ENCODE data around the gene SSBP3.
"Not testable (repeated sequence)": the region's sequence is repeated elsewhere in the genome, so short reads cannot be mapped to it uniquely, and the experiment has no call there.

Gene SSBP3

GRCh38 chr1:54244655-54245054 is 161.5 kb downstream of the SSBP3 start:
- no peak for DNase-seq (ENCODE audit: low read depth, low spot score)

- DNase-seq (ENCODE audit: low read depth, low spot score) = no peak
Measured at GRCh38 chr1:54243022-54243421, 163.2 kb downstream of the SSBP3 start.

- DNase-seq (ENCODE audit: low read depth, low spot score) = no peak
Measured at GRCh38 chr1:54241364-54241763, 164.8 kb downstream of the SSBP3 start.

- no peak for DNase-seq (ENCODE audit: low read depth, low spot score)
Measured at GRCh38 chr1:54240741-54241335, 165.4 kb downstream of the SSBP3 start.

GRCh38 chr1:54239631-54240031 is 166.6 kb downstream of the SSBP3 start:
- no peak for DNase-seq (ENCODE audit: low read depth, low spot score)

- DNase-seq (ENCODE audit: low read depth, low spot score) = no peak
Measured at GRCh38 chr1:54239035-54239383, 167.2 kb downstream of the SSBP3 start.

- DNase-seq (ENCODE audit: low read depth, low spot score) = no peak
Measured at GRCh38 chr1:54238353-54239034, 167.7 kb downstream of the SSBP3 start.

GRCh38 chr1:54237586-54237985 is 168.6 kb downstream of the SSBP3 start:
- DNase-seq (ENCODE audit: low read depth, low spot score) = no peak

GRCh38 chr1:54234284-54234683 is 171.9 kb downstream of the SSBP3 start:
- no peak for DNase-seq (ENCODE audit: low read depth, low spot score)

GRCh38 chr1:54233196-54233595 is 173.0 kb downstream of the SSBP3 start:
- not testable (repeated sequence) for DNase-seq (ENCODE audit: low read depth, low spot score)

GRCh38 chr1:54230507-54231339 is 175.5 kb downstream of the SSBP3 start:
- DNase-seq (ENCODE audit: low read depth, low spot score) = no peak

- no peak for DNase-seq (ENCODE audit: low read depth, low spot score)
Measured at GRCh38 chr1:54229281-54229891, 176.8 kb downstream of the SSBP3 start.

- no peak for DNase-seq (ENCODE audit: low read depth, low spot score)
Measured at GRCh38 chr1:54228638-54229079, 177.5 kb downstream of the SSBP3 start.

GRCh38 chr1:54227891-54228310 is 178.3 kb downstream of the SSBP3 start:
- no peak for DNase-seq (ENCODE audit: low read depth, low spot score)

GRCh38 chr1:54227091-54227602 is 179.0 kb downstream of the SSBP3 start:
- no peak for DNase-seq (ENCODE audit: low read depth, low spot score)

- DNase-seq (ENCODE audit: low read depth, low spot score) = no peak
Measured at GRCh38 chr1:54225986-54226559, 180.1 kb downstream of the SSBP3 start.

- DNase-seq (ENCODE audit: low read depth, low spot score) = no peak
Measured at GRCh38 chr1:54225378-54225777, 180.8 kb downstream of the SSBP3 start.

- DNase-seq (ENCODE audit: low read depth, low spot score) = no peak
Measured at GRCh38 chr1:54224233-54224632, 182.0 kb downstream of the SSBP3 start.

GRCh38 chr1:54223441-54224202 is 182.6 kb downstream of the SSBP3 start:
- DNase-seq (ENCODE audit: low read depth, low spot score) = no peak

- no peak for DNase-seq (ENCODE audit: low read depth, low spot score)
Measured at GRCh38 chr1:54222711-54223110, 183.5 kb downstream of the SSBP3 start.
